Caco-2 (cell line): ENCODE data around the gene BMPR1B. TPM values are rescaled to one million over a fixed set of nuclear protein-coding genes. Genes with fewer than 3 reads are reported as not detected.

Source experiments
- BruUV-seq: library from RNA; stranded (reverse); fragments of 400-500 nt; replicated peaks from 2 replicates; lab custom pipeline; 2021; lab: Mats Ljungman, UMichigan
- CTCF ChIA-PET: fragments of 300-600 bp; sonication (Branson Sonifier 250); formaldehyde crosslinking; loops from one replicate; lab custom pipeline; 2022; ENCODE audit warnings: antibody characterized with exemption; lab: Charles Lee
- POLR2A ChIA-PET: fragments of 300-600 bp; sonication (Branson Sonifier 250); formaldehyde crosslinking; loops from one replicate; lab custom pipeline; 2022; ENCODE audit warnings: antibody characterized with exemption; lab: Charles Lee
- DNase-seq, 2 experiments: peaks; one replicate each; pipeline versions ENCODE4 v3.0.0 to v3.0.0-alpha.2; 2020 to 2022
- H3K27me3 ChIP-seq: replicated peaks from 2 replicates; pipeline ENCODE4 v1.6.0; 2011; ENCODE audit warnings: low read length; ENCODE audit not compliant: control insufficient read depth, insufficient read depth
- H3K36me3 ChIP-seq: 2 replicates; pipeline ENCODE4 v1.5.1; 2011; ENCODE audit warnings: low read length; ENCODE audit not compliant: control insufficient read depth, insufficient read depth
- H3K4me1 ChIP-seq: fragments of 250-450 bp; sonication (Bioruptor Pico); 2 replicates; pipeline ENCODE4 v1.5.1; 2020; ENCODE audit warnings: mild to moderate bottlenecking
- H3K4me3 ChIP-seq: 2 replicates; pipeline ENCODE4 v1.5.1; 2011; ENCODE audit warnings: low read depth, mild to moderate bottlenecking, control low read depth, low read length
- H3K9me3 ChIP-seq: fragments of 250-450 bp; sonication (Bioruptor Pico); 2 replicates; pipeline ENCODE4 v1.5.1; 2020; ENCODE audit warnings: mild to moderate bottlenecking, moderate library complexity
- H3K27ac Mint-ChIP-seq: one replicate; pipeline ENCODE4 v1.8.0; 2022; ENCODE audit warnings: mixed read lengths; ENCODE audit not compliant: unreplicated experiment
- H3K27me3 Mint-ChIP-seq: one replicate; pipeline ENCODE4 v1.8.0; 2022; ENCODE audit warnings: mixed read lengths; ENCODE audit not compliant: insufficient read depth, unreplicated experiment
- H3K36me3 Mint-ChIP-seq: one replicate; pipeline ENCODE4 v1.8.0; 2022; ENCODE audit warnings: mild to moderate bottlenecking, mixed read lengths; ENCODE audit not compliant: insufficient read depth, unreplicated experiment
- H3K4me1 Mint-ChIP-seq: one replicate; pipeline ENCODE4 v1.8.0; 2022; ENCODE audit warnings: low read depth, mixed read lengths; ENCODE audit not compliant: unreplicated experiment
- H3K4me3 Mint-ChIP-seq: one replicate; pipeline ENCODE4 v1.8.0; 2022; ENCODE audit warnings: mild to moderate bottlenecking, moderate library complexity, mixed read lengths; ENCODE audit not compliant: unreplicated experiment
- H3K9me3 Mint-ChIP-seq: one replicate; pipeline ENCODE4 v1.8.0; 2022; ENCODE audit warnings: mixed read lengths; ENCODE audit not compliant: unreplicated experiment
- intact Hi-C: fragments of 100-400 bp; cut with micrococcal nuclease; formaldehyde crosslinking; loops from one replicate; pipeline ENCODE4 v1.10.0; 2022; ENCODE audit not compliant: unreplicated experiment
- total RNA-seq: library from RNA; stranded (reverse); gene quantifications from 2 replicates; pipeline ENCODE4 v1.2.3, GENCODE V29; 2022
- TF ChIP-seq, protein P1 (sequence below), 2 experiments: fragments of 200-600 bp in 1 of 2; IDR thresholded peaks; 1 replicate in 1 of 2; 2 replicates in 1 of 2; pipeline versions ENCODE4 v1.5.1 to v1.8.0; 2011 to 2022; ENCODE audit warnings: antibody characterized with exemption in 1 of 2, control low read depth in 1 of 2, inconsistent platforms in 1 of 2, low read depth in 1 of 2, low read length in 1 of 2, mild to moderate bottlenecking in 1 of 2, moderate library complexity in 1 of 2; ENCODE audit not compliant: insufficient read depth in 1 of 2, severe bottlenecking in 1 of 2, unreplicated experiment in 1 of 2

The BMPR1B gene
- total RNA-seq, 1 experiment from 2014 or later: 8.7 TPM

GRCh38 chr4:95068818-95069478 is 311.2 kb downstream of the BMPR1B start:
- ChIA-PET CTCF (no interaction called here), POLR2A (no interaction called here)
- Histone ChIP-seq H3K4me1 (no peaks in the 10 kb centered on the region), H3K36me3 (no peaks in the 10 kb centered on the region), H3K9me3 (no peaks in the 10 kb centered on the region), H3K27me3 (no peaks in the 10 kb centered on the region), H3K4me3 (no peak overlapping the region)
- BruUV-seq: no TSS peak
- no peak for DNase-seq
- no peaks in the 10 kb centered on the region for H3K27me3 Mint-ChIP-seq
- intact Hi-C loops: no loop called here
- no peaks in the 10 kb centered on the region for H3K9me3 Mint-ChIP-seq
- no peaks in the 10 kb centered on the region for H3K36me3 Mint-ChIP-seq
- H3K27ac Mint-ChIP-seq: no peak overlapping the region
- H3K4me3 Mint-ChIP-seq: no peak overlapping the region
- H3K4me1 Mint-ChIP-seq: no peaks in the 10 kb centered on the region
- TF ChIP-seq, protein P1, sequence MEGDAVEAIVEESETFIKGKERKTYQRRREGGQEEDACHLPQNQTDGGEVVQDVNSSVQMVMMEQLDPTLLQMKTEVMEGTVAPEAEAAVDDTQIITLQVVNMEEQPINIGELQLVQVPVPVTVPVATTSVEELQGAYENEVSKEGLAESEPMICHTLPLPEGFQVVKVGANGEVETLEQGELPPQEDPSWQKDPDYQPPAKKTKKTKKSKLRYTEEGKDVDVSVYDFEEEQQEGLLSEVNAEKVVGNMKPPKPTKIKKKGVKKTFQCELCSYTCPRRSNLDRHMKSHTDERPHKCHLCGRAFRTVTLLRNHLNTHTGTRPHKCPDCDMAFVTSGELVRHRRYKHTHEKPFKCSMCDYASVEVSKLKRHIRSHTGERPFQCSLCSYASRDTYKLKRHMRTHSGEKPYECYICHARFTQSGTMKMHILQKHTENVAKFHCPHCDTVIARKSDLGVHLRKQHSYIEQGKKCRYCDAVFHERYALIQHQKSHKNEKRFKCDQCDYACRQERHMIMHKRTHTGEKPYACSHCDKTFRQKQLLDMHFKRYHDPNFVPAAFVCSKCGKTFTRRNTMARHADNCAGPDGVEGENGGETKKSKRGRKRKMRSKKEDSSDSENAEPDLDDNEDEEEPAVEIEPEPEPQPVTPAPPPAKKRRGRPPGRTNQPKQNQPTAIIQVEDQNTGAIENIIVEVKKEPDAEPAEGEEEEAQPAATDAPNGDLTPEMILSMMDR (IDR thresholded peaks at IDR 0.05; ENCODE audit: insufficient read depth in 1 of 2, low read depth in 1 of 2, low read length in 1 of 2, severe bottlenecking in 1 of 2, unreplicated experiment in 1 of 2): no peak

DNA sequence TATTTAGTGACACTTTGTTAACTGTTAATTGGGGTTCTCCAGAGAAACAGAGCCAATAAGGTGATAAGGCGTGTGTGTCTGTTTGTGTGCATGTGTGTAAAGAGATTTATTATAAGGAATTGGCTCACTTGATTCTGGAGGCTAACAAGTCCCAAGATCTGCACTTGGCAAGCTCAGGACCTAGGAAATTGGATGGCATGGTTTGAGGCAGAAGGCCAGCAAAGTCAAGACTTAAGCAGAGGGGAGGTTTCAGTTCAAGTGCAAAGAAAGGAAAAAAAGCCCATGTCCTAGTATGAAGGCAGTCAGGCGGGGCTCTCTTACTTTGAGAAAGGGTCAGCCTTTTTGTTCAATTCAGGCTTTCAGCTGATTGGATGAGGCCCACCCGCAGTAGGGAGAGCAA is 314.1 kb downstream of the BMPR1B start:
- no peak overlapping the region for H3K4me3 Mint-ChIP-seq
- peaks cover 6% of the 10 kb centered on the region for H3K4me1 Mint-ChIP-seq
- H3K27me3 Mint-ChIP-seq: no peaks in the 10 kb centered on the region
- Histone ChIP-seq H3K4me3 (no peak overlapping the region), H3K36me3 (no peaks in the 10 kb centered on the region), H3K4me1 (no peaks in the 10 kb centered on the region), H3K9me3 (no peaks in the 10 kb centered on the region), H3K27me3 (no peaks in the 10 kb centered on the region)
- TF ChIP-seq, protein P1 (IDR thresholded peaks at IDR 0.05; ENCODE audit: insufficient read depth in 1 of 2, low read depth in 1 of 2, low read length in 1 of 2, severe bottlenecking in 1 of 2, unreplicated experiment in 1 of 2): no peak
- no TSS peak for BruUV-seq
- DNase-seq: no peak
- intact Hi-C loops: no loop called here
- ChIA-PET POLR2A (no interaction called here), CTCF (no interaction called here)
- no peaks in the 10 kb centered on the region for H3K36me3 Mint-ChIP-seq
- H3K9me3 Mint-ChIP-seq: no peaks in the 10 kb centered on the region
- no peak overlapping the region for H3K27ac Mint-ChIP-seq

GRCh38 chr4:95073646-95074045 is 315.9 kb downstream of the BMPR1B start:
- Mint-ChIP-seq H3K27me3 (no peaks in the 10 kb centered on the region), H3K4me1 (peaks cover 9% of the 10 kb centered on the region), H3K36me3 (no peaks in the 10 kb centered on the region), H3K9me3 (no peaks in the 10 kb centered on the region), H3K27ac (no peak overlapping the region), H3K4me3 (no peak overlapping the region)
- TF ChIP-seq, protein P1 (IDR thresholded peaks at IDR 0.05; ENCODE audit: insufficient read depth in 1 of 2, low read depth in 1 of 2, low read length in 1 of 2, severe bottlenecking in 1 of 2, unreplicated experiment in 1 of 2): no peak
- CTCF ChIA-PET: no interaction called here
- Histone ChIP-seq H3K36me3 (no peaks in the 10 kb centered on the region), H3K4me1 (no peaks in the 10 kb centered on the region), H3K27me3 (no peaks in the 10 kb centered on the region), H3K4me3 (no peak overlapping the region), H3K9me3 (no peaks in the 10 kb centered on the region)
- POLR2A ChIA-PET: no interaction called here
- DNase-seq: no peak
- BruUV-seq: no TSS peak
- intact Hi-C loops: no loop called here
